Immature natural killer cell (primary cell): ENCODE measurements around the gene JARID2. TPM values are rescaled to one million over a fixed set of nuclear protein-coding genes. Genes with fewer than 3 reads are reported as not detected.

Experiments
- DNase-seq, 3 donors: peaks; one replicate each; pipeline ENCODE4 v3.0.0; 2022; ENCODE audit warnings: mixed read lengths in 1 of 3
- H3K27ac Mint-ChIP-seq, 6 donors: one replicate each; pipeline ENCODE4 v1.8.0; 2020; ENCODE audit warnings: mixed read lengths in 6 of 6, mild to moderate bottlenecking in 5 of 6, inconsistent platforms in 4 of 6, moderate library complexity in 3 of 6
- H3K27me3 Mint-ChIP-seq, 3 donors: one replicate each; pipeline ENCODE4 v1.8.0; 2020 to 2021; ENCODE audit warnings: low read depth in 3 of 3, mild to moderate bottlenecking in 3 of 3, mixed read lengths in 3 of 3, moderate library complexity in 3 of 3, inconsistent platforms in 1 of 3
- H3K36me3 Mint-ChIP-seq, 3 donors: one replicate each; pipeline ENCODE4 v1.8.0; 2020; ENCODE audit warnings: mixed read lengths in 3 of 3, inconsistent platforms in 2 of 3, mild to moderate bottlenecking in 2 of 3
- H3K4me1 Mint-ChIP-seq, 2 donors: one replicate each; pipeline ENCODE4 v1.8.0; 2020; ENCODE audit warnings: inconsistent platforms in 2 of 2, mild to moderate bottlenecking in 2 of 2, mixed read lengths in 2 of 2, moderate library complexity in 1 of 2
- H3K4me3 Mint-ChIP-seq, 5 donors: one replicate each; pipeline ENCODE4 v1.8.0; 2020; ENCODE audit warnings: mild to moderate bottlenecking in 5 of 5, mixed read lengths in 5 of 5, inconsistent platforms in 3 of 5, moderate library complexity in 3 of 5
- H3K9me3 Mint-ChIP-seq, 6 donors: one replicate each; pipeline ENCODE4 v1.8.0; 2020; ENCODE audit warnings: mild to moderate bottlenecking in 6 of 6, mixed read lengths in 6 of 6, inconsistent platforms in 4 of 6, moderate library complexity in 3 of 6
- polyA plus RNA-seq, 3 donors: library from polyadenylated mRNA; unstranded; fragments of 300-500 nt; fragmentation: Illumina TruSeq; gene quantifications; one replicate each; pipeline ENCODE4 v1.2.3, GENCODE V29; 2021

The JARID2 gene
- polyA plus RNA-seq, 3 donors from 2014 or later, result 4.3 to 26.1 (median 7.8) TPM

- Mint-ChIP-seq H3K9me3 (no peaks in the 10 kb centered on the region), H3K27me3 (peaks cover 0 to 2% (median 0%) of the 10 kb centered on the region in 3 donors), H3K4me1 (peaks cover 73 to 97% of the 10 kb centered on the region in 2 donors)
Observed at GRCh38 chr6:15349379-15349778, 103.5 kb downstream of the JARID2 start.

GRCh38 chr6:15350386-15351083 lies 104.7 kb downstream of the JARID2 start:
- H3K36me3 Mint-ChIP-seq, result no peaks in the 10 kb centered on the region
- DNase-seq, result no peak
- H3K9me3 Mint-ChIP-seq, result no peaks in the 10 kb centered on the region
- no peak overlapping the region for H3K4me3 Mint-ChIP-seq
- peaks cover 69 to 92% of the 10 kb centered on the region in 2 donors for H3K4me1 Mint-ChIP-seq
- no peak overlapping the region for H3K27ac Mint-ChIP-seq
- peaks cover 0 to 2% (median 0%) of the 10 kb centered on the region in 3 donors for H3K27me3 Mint-ChIP-seq

More at GRCh38 chr6:15349379-15349778, 103.5 kb downstream of the JARID2 start:
- no peaks in the 10 kb centered on the region for H3K36me3 Mint-ChIP-seq
- DNase-seq, result no peak
- H3K4me3 Mint-ChIP-seq, result no peak overlapping the region
- H3K27ac Mint-ChIP-seq, result no peak overlapping the region

GRCh38 chr6:15351631-15352030 lies 105.8 kb downstream of the JARID2 start:
- Mint-ChIP-seq H3K27ac (no peak overlapping the region), H3K4me1 (peaks cover 66 to 92% of the 10 kb centered on the region in 2 donors), H3K36me3 (no peaks in the 10 kb centered on the region)

GRCh38 chr6:15352220-15352619 lies 106.4 kb downstream of the JARID2 start:
- Mint-ChIP-seq H3K27ac (no peak overlapping the region), H3K36me3 (no peaks in the 10 kb centered on the region), H3K4me3 (no peak overlapping the region), H3K27me3 (peaks cover 0 to 2% (median under 1%) of the 10 kb centered on the region in 3 donors), H3K4me1 (peaks cover 63 to 92% of the 10 kb centered on the region in 2 donors), H3K9me3 (no peaks in the 10 kb centered on the region)
- no peak for DNase-seq

More at GRCh38 chr6:15351631-15352030, 105.8 kb downstream of the JARID2 start:
- H3K4me3 Mint-ChIP-seq, result no peak overlapping the region
- no peak for DNase-seq
- peaks cover 0 to 2% (median 0%) of the 10 kb centered on the region in 3 donors for H3K27me3 Mint-ChIP-seq
- no peaks in the 10 kb centered on the region for H3K9me3 Mint-ChIP-seq

- H3K36me3 Mint-ChIP-seq, result no peaks in the 10 kb centered on the region
- H3K4me3 Mint-ChIP-seq, result no peak overlapping the region
- no peaks in the 10 kb centered on the region for H3K9me3 Mint-ChIP-seq
- DNase-seq, result no peak
- peaks cover 64 to 92% of the 10 kb centered on the region in 2 donors for H3K4me1 Mint-ChIP-seq
- peaks cover 0 to 2% (median 2%) of the 10 kb centered on the region in 3 donors for H3K27me3 Mint-ChIP-seq
- no peak overlapping the region for H3K27ac Mint-ChIP-seq
Observed at GRCh38 chr6:15352845-15353244, 107.0 kb downstream of the JARID2 start.

GRCh38 chr6:15355683-15356099 lies 109.8 kb downstream of the JARID2 start:
- H3K27ac Mint-ChIP-seq, result no peak overlapping the region

GRCh38 chr6:15356179-15356578 lies 110.3 kb downstream of the JARID2 start:
- Mint-ChIP-seq H3K27ac (peak overlapping the region in 1 of 6 donors; percentile 29), H3K4me3 (no peak overlapping the region), H3K4me1 (peaks cover 67 to 85% of the 10 kb centered on the region in 2 donors), H3K9me3 (no peaks in the 10 kb centered on the region), H3K27me3 (peaks cover 0 to 2% (median 2%) of the 10 kb centered on the region in 3 donors), H3K36me3 (no peaks in the 10 kb centered on the region)
- no peak for DNase-seq

More at GRCh38 chr6:15355683-15356099, 109.8 kb downstream of the JARID2 start:
- DNase-seq, result no peak
- Mint-ChIP-seq H3K9me3 (no peaks in the 10 kb centered on the region), H3K4me1 (peaks cover 67 to 90% of the 10 kb centered on the region in 2 donors), H3K27me3 (peaks cover 0 to 2% (median 2%) of the 10 kb centered on the region in 3 donors), H3K4me3 (no peak overlapping the region), H3K36me3 (no peaks in the 10 kb centered on the region)

- DNase-seq, result no peak
- Mint-ChIP-seq H3K4me3 (no peak overlapping the region), H3K9me3 (no peaks in the 10 kb centered on the region), H3K4me1 (peaks cover 63 to 77% of the 10 kb centered on the region in 2 donors), H3K27me3 (peaks cover 0 to 2% (median 2%) of the 10 kb centered on the region in 3 donors), H3K36me3 (no peaks in the 10 kb centered on the region), H3K27ac (no peak overlapping the region)
Observed at GRCh38 chr6:15356937-15357336, 111.1 kb downstream of the JARID2 start.

- peak overlapping the region in 4 of 5 donors; percentile 3 to 57 (median 19) for H3K4me3 Mint-ChIP-seq
- DNase-seq, result no peak
- H3K36me3 Mint-ChIP-seq, result no peaks in the 10 kb centered on the region
- peak overlapping the region in 5 of 6 donors; percentile 6 to 67 (median 44) for H3K27ac Mint-ChIP-seq
- H3K4me1 Mint-ChIP-seq, result peaks cover 56 to 69% of the 10 kb centered on the region in 2 donors
- peaks cover 0 to 2% (median 1%) of the 10 kb centered on the region in 3 donors for H3K27me3 Mint-ChIP-seq
- H3K9me3 Mint-ChIP-seq, result no peaks in the 10 kb centered on the region
Observed at GRCh38 chr6:15357782-15358181, 111.9 kb downstream of the JARID2 start.

GRCh38 chr6:15358579-15359327 lies 112.9 kb downstream of the JARID2 start:
- Mint-ChIP-seq H3K4me3 (peak overlapping the region; percentile 18 to 59 (median 53)), H3K36me3 (no peaks in the 10 kb centered on the region), H3K27me3 (peaks cover 0 to 2% (median 0%) of the 10 kb centered on the region in 3 donors), H3K27ac (peak overlapping the region; percentile 4 to 71 (median 26)), H3K4me1 (peaks cover 49 to 59% of the 10 kb centered on the region in 2 donors), H3K9me3 (no peaks in the 10 kb centered on the region)
- DNase-seq, result no peak

- Mint-ChIP-seq H3K36me3 (no peaks in the 10 kb centered on the region), H3K4me3 (peak overlapping the region in 4 of 5 donors; percentile 19 to 53 (median 29)), H3K4me1 (peaks cover 42 to 53% of the 10 kb centered on the region in 2 donors), H3K9me3 (no peaks in the 10 kb centered on the region), H3K27ac (peak overlapping the region in 3 of 6 donors; percentile 16 to 25 (median 16)), H3K27me3 (peaks cover 0 to 2% (median 0%) of the 10 kb centered on the region in 3 donors)
- DNase-seq, result no peak
Observed at GRCh38 chr6:15359335-15359862, 113.5 kb downstream of the JARID2 start.

- no peak overlapping the region for H3K4me3 Mint-ChIP-seq
- no peaks in the 10 kb centered on the region for H3K9me3 Mint-ChIP-seq
- H3K36me3 Mint-ChIP-seq, result no peaks in the 10 kb centered on the region
- peaks cover 0 to 2% (median 0%) of the 10 kb centered on the region in 3 donors for H3K27me3 Mint-ChIP-seq
- peaks cover 39 to 46% of the 10 kb centered on the region in 2 donors for H3K4me1 Mint-ChIP-seq
- no peak overlapping the region for H3K27ac Mint-ChIP-seq
- no peak for DNase-seq
Observed at GRCh38 chr6:15360300-15360699, 114.4 kb downstream of the JARID2 start.

- Mint-ChIP-seq H3K27me3 (peaks cover 0 to 2% (median 0%) of the 10 kb centered on the region in 3 donors), H3K36me3 (no peaks in the 10 kb centered on the region), H3K9me3 (no peaks in the 10 kb centered on the region), H3K4me3 (no peak overlapping the region), H3K27ac (no peak overlapping the region), H3K4me1 (peaks cover 31 to 39% of the 10 kb centered on the region in 2 donors)
- DNase-seq, result no peak
Observed at GRCh38 chr6:15361197-15361596, 115.3 kb downstream of the JARID2 start.
